HepG2 (cell line): Measurements from ENCODE around the gene DRC7. TPM values are rescaled to one million over a fixed set of nuclear protein-coding genes. Genes with fewer than 3 reads are reported as not detected.

ENCODE experiments used
- CEBPB ChIP-seq: IDR thresholded peaks from 2 replicates; pipeline ENCODE4 v1.6.1; 2011; ENCODE audit warnings: low read depth, low read length, improper control_type of control experiment, borderline replicate concordance
- CEBPG ChIP-seq: IDR thresholded peaks from 2 replicates; pipeline ENCODE4 v1.6.1; 2016
- CREB1 ChIP-seq, 2 experiments: fragments of 450-650 bp in 1 of 2; IDR thresholded peaks; 2 replicates each; pipeline ENCODE4 v1.6.1; 2016 to 2017; ENCODE audit warnings: control low read depth in 1 of 2, mild to moderate bottlenecking in 1 of 2, missing compliant biosample characterization in 1 of 2, missing genetic modification characterization in 1 of 2
- FOSL2 ChIP-seq: sonication (generic); formaldehyde crosslinking; IDR thresholded peaks from 2 replicates; pipeline ENCODE4 v1.4.0; 2020; ENCODE audit warnings: missing genetic modification reagents
- FOXA3 ChIP-seq: IDR thresholded peaks from 2 replicates; pipeline ENCODE4 v1.6.1; 2016; ENCODE audit warnings: missing genetic modification reagents, missing compliant biosample characterization
- NKX3-1 ChIP-seq: sonication (generic); formaldehyde crosslinking; IDR thresholded peaks from 2 replicates; pipeline ENCODE4 v1.5.0; 2020; ENCODE audit warnings: missing genetic modification reagents
- SAP130 ChIP-seq: IDR thresholded peaks from 2 replicates; pipeline ENCODE4 v1.6.1; 2016; ENCODE audit warnings: low read depth
- ZNF292 ChIP-seq: sonication (generic); formaldehyde crosslinking; IDR thresholded peaks from 2 replicates; pipeline ENCODE4 v1.8.1; 2022; ENCODE audit warnings: mild to moderate bottlenecking, low read depth, missing genetic modification reagents, borderline replicate concordance
- ZNF430 ChIP-seq: sonication (generic); formaldehyde crosslinking; IDR thresholded peaks from 2 replicates; pipeline ENCODE4 v1.9.0; 2021; ENCODE audit warnings: mild to moderate bottlenecking, missing genetic modification reagents
- polyA plus RNA-seq, 8 experiments: library from polyadenylated mRNA; depleted of rRNA in 3 of 8; stranded (reverse) in 7 of 8; unstranded in 1 of 8; fragments of >200 nt; fragmentation: Illumina TruSeq in 4 of 8; extraction: Trizol in 4 of 8; gene quantifications; 2 replicates each; pipeline versions ENCODE4 v1.2.1 to v1.2.3, GENCODE V29; 2011 to 2016; ENCODE audit warnings: low read depth in 4 of 8, missing spikeins in 1 of 8, mixed read lengths in 1 of 8; ENCODE audit not compliant: insufficient read depth in 1 of 8
- total RNA-seq, 5 experiments: library from RNA; depleted of rRNA; stranded (reverse); fragments of >200 nt; fragmentation: Illumina TruSeq; extraction: Trizol; gene quantifications; 2 replicates each; pipeline ENCODE4 v1.2.3, GENCODE V29; 2016; ENCODE audit warnings: low read depth in 1 of 5
- TF ChIP-seq, protein P1 (sequence below): sonication (generic); formaldehyde crosslinking; IDR thresholded peaks from 2 replicates; pipeline ENCODE4 v1.9.0; 2021; ENCODE audit warnings: missing genetic modification reagents, borderline replicate concordance
- TF ChIP-seq, protein P2 (sequence below): sonication (generic); formaldehyde crosslinking; IDR thresholded peaks from 2 replicates; pipeline ENCODE4 v1.4.0; 2020; ENCODE audit warnings: missing genetic modification reagents

DRC7 gene
- total and polyA plus RNA-seq, 2 of the 13 experiments (the other 11 are each of a cell fraction or from before 2014, with no cell fraction given): 2.7 to 3.4 TPM

DNA sequence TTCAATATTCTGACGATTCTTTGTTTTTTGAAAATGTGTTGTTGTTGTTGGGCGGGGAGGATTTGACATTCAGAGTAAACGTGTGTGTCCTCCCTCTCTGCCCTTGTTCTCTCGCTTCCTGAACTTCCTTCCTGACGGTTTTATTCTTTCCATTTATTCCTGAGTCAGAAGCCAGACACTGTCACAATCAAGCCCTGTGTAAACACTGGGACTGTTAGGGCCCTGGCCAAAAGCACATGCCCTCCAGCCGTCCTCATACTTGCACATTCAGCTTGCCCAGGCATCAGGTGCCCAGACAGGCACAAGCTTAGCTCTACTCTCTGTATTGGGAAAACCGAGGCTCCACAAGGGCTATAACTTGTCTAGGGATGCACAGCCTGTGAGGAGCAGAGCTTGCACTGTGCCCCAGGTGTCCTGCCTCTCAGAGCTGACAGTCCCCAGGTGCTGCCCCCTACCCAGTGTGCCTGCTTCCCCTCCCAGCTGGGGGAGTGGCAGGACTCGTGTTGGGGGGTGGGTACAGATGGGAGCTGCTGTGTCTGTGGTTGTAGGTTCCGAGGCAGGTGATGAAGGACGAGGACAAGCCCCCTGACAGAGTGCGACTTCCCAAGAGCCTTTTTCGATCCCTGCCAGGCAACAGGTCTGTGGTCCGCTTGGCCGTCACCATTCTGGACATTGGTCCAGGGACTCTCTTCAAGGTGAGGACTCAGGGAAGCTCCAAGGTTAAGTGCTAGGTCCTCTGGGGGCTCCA lies 16.8 kb upstream of the DRC7 start (continued):
- TF ChIP-seq, protein P1, sequence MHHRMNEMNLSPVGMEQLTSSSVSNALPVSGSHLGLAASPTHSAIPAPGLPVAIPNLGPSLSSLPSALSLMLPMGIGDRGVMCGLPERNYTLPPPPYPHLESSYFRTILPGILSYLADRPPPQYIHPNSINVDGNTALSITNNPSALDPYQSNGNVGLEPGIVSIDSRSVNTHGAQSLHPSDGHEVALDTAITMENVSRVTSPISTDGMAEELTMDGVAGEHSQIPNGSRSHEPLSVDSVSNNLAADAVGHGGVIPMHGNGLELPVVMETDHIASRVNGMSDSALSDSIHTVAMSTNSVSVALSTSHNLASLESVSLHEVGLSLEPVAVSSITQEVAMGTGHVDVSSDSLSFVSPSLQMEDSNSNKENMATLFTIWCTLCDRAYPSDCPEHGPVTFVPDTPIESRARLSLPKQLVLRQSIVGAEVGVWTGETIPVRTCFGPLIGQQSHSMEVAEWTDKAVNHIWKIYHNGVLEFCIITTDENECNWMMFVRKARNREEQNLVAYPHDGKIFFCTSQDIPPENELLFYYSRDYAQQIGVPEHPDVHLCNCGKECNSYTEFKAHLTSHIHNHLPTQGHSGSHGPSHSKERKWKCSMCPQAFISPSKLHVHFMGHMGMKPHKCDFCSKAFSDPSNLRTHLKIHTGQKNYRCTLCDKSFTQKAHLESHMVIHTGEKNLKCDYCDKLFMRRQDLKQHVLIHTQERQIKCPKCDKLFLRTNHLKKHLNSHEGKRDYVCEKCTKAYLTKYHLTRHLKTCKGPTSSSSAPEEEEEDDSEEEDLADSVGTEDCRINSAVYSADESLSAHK (CRISPR knock-in tag): no peak
- TF ChIP-seq ZNF430 (CRISPR knock-in tag) (no peak), FOXA3 (CRISPR knock-in tag) (peak; percentile 84), CEBPB (peak; percentile 36; the same call in 1 of the 2 replicates), CEBPG (CRISPR knock-in tag) (0 out of 2 replicates have a peak, but pooled peaks have one; percentile 9), ZNF292 (CRISPR knock-in tag) (0 out of 2 replicates have a peak, but pooled peaks have one; percentile 20), FOSL2 (CRISPR knock-in tag) (peak; percentile 53), CREB1 (IDR thresholded peaks at IDR 0.05) (no peak), CREB1 (CRISPR knock-in tag; IDR thresholded peaks at IDR 0.05) (no peak), SAP130 (CRISPR knock-in tag) (peak; percentile 47), NKX3-1 (CRISPR knock-in tag) (no peak)
- TF ChIP-seq, protein P2, sequence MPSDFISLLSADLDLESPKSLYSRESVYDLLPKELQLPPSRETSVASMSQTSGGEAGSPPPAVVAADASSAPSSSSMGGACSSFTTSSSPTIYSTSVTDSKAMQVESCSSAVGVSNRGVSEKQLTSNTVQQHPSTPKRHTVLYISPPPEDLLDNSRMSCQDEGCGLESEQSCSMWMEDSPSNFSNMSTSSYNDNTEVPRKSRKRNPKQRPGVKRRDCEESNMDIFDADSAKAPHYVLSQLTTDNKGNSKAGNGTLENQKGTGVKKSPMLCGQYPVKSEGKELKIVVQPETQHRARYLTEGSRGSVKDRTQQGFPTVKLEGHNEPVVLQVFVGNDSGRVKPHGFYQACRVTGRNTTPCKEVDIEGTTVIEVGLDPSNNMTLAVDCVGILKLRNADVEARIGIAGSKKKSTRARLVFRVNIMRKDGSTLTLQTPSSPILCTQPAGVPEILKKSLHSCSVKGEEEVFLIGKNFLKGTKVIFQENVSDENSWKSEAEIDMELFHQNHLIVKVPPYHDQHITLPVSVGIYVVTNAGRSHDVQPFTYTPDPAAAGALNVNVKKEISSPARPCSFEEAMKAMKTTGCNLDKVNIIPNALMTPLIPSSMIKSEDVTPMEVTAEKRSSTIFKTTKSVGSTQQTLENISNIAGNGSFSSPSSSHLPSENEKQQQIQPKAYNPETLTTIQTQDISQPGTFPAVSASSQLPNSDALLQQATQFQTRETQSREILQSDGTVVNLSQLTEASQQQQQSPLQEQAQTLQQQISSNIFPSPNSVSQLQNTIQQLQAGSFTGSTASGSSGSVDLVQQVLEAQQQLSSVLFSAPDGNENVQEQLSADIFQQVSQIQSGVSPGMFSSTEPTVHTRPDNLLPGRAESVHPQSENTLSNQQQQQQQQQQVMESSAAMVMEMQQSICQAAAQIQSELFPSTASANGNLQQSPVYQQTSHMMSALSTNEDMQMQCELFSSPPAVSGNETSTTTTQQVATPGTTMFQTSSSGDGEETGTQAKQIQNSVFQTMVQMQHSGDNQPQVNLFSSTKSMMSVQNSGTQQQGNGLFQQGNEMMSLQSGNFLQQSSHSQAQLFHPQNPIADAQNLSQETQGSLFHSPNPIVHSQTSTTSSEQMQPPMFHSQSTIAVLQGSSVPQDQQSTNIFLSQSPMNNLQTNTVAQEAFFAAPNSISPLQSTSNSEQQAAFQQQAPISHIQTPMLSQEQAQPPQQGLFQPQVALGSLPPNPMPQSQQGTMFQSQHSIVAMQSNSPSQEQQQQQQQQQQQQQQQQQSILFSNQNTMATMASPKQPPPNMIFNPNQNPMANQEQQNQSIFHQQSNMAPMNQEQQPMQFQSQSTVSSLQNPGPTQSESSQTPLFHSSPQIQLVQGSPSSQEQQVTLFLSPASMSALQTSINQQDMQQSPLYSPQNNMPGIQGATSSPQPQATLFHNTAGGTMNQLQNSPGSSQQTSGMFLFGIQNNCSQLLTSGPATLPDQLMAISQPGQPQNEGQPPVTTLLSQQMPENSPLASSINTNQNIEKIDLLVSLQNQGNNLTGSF (CRISPR knock-in tag): no peak
- TF ChIP-seq, all 625 proteins: peak for 19
